ENCODE data around the gene CEBPZOS.

The CEBPZOS gene

DNA sequence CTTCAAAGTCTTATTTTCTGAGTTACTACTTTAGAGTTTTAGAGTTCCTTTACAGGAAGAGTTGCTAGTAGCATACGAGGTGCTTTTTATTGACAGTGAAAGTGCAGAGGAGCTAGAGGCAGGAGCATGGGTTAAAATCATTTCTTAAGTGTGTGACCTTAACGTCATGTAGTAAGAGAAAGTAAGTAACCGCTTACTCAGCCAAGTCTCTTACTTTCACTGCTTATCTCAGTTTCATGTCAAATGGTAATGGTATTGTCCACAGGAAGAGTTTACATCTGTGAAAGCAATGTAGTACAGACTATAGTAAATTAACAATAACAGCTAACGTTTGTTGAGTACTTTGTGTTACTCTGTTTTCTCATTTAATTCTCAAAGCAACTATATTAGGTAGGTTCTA lies 47.7 kb downstream of the CEBPZOS start:
- no peak for DNase-seq

DNA sequence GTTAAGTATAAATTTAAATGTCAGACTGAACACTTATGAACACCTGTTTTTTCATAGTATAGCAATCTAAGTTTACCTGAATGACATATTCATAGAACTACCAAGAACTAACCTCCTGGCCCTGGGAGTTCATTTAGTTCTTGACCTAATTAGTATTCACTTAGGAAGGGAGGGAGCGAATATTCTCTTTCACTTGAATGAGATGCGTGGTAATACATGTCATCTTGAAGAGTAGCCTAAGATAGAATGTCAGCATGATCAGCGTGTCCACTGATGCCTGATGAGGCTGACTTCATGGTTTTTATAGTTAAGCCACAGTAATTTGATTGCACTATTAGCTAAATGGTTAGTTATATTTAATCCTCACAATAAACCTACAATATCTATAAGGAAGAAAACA lies 48.5 kb downstream of the CEBPZOS start:
- DNase-seq: no peak

DNA sequence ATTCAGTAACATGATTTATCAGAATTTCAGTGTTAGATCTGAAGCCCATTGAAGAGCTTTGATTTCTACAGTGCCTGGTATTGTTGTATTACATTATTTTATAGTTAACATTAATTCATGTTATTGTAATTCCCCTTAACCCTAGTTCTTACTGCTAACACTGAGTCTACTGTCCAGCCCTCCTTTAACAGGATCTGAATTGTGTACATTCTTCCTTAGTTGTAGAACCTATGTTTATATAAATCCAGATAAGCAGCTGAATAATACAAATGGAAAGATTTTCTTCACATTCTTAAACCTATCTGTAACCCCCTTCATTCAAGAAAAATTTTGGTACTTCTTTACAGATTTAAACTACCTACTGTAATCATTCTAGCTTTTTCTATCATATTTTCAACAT lies 49.9 kb downstream of the CEBPZOS start:
- DNase-seq: no peak

DNA sequence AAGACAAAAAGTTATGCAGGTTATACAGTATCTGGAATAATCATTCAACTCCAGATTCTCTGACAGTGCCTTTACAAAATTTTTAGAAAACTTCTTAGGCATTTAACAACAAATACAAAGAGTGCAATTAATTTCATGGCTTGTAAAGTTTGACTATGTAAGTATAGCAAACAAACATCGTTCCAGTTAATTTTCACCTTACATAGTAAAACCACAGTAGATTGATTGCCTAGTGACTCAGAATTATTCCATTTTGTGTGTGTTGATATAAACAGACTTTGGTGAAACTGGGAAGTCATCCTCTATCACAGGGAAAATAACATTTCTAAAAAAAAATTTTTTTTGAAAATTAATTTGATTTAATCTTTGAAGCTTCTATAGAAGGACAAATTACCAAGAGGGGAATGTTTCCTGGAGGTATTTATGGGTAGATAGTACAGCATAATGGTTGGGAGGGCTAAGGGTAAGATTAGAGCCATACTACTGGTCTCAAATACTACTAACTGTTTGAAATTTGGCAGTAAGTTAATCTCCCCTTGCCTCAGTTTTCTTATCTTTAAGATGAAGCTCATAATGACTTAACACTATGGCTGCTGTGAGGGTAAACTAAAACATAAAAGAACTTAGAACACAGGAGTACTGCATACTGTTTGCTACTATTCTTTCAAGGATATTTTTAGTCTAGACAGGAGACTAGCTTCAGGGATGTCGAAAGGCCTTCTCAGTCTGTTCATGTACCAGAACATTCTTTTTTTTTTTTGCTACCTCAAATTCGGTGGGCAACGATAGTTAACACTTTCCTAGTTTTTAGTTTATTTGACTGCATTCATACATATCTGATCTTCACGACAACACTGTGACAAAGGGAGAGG lies 54.8 kb downstream of the CEBPZOS start:
- no peak for DNase-seq
